K562 (cell line): Measurements from ENCODE around the gene GXYLT2. TPM values are rescaled to one million over a fixed set of nuclear protein-coding genes. Genes with fewer than 3 reads are reported as not detected.

Experiments
- HCFC1 ChIP-seq: IDR thresholded peaks from 2 replicates; pipeline ENCODE4 v1.6.1; 2012; ENCODE audit warnings: low read depth, low read length, improper control_type of control experiment
- POLR2G ChIP-seq: fragments of 200-400 bp; formaldehyde crosslinking; IDR thresholded peaks from 2 replicates; pipeline ENCODE4 v1.6.1; 2017; ENCODE audit warnings: low read depth, mild to moderate bottlenecking, antibody characterized with exemption, low read length, moderate library complexity
- RBBP5 ChIP-seq: fragments of 200-600 bp; sonication (generic); IDR thresholded peaks from 2 replicates; pipeline ENCODE4 v1.6.1; 2012; ENCODE audit warnings: borderline replicate concordance, mild to moderate bottlenecking, low read length, control low read depth, inconsistent platforms; ENCODE audit not compliant: insufficient read depth, poor library complexity, severe bottlenecking
- SIN3B ChIP-seq: fragments of 450-650 bp; IDR thresholded peaks from 2 replicates; pipeline ENCODE4 v1.6.1; 2017; ENCODE audit warnings: low read depth, mild to moderate bottlenecking, moderate library complexity
- TAF9B ChIP-seq: fragments of 450-650 bp; IDR thresholded peaks from 2 replicates; pipeline ENCODE4 v1.6.1; 2018; ENCODE audit warnings: mild to moderate bottlenecking; ENCODE audit not compliant: partially characterized antibody
- polyA plus RNA-seq, 8 experiments: library from polyadenylated mRNA; depleted of rRNA in 4 of 8; stranded (reverse) in 5 of 8; unstranded in 3 of 8; fragments of >200 nt; fragmentation: Nextera tagmentation in 2 of 8; fragmentation: Illumina TruSeq in 1 of 8; extraction: Ambion mirVana in 2 of 8; extraction: Trizol in 1 of 8; gene quantifications; 2 replicates each; pipeline versions ENCODE4 v1.2.1 to v1.2.3, GENCODE V29; 2011 to 2014; ENCODE audit warnings: inconsistent platforms in 1 of 8, missing spikeins in 1 of 8
- total RNA-seq, 7 experiments: library from RNA; depleted of rRNA in 6 of 7; stranded (reverse); fragments of >200 nt in 6 of 7; fragmentation: Illumina TruSeq in 2 of 7; extraction: Trizol in 2 of 7; gene quantifications; 2 replicates each; pipeline versions ENCODE4 v1.2.1 to v1.2.3, GENCODE V29; 2011 to 2021; ENCODE audit warnings: low replicate concordance in 1 of 7
- TF ChIP-seq, protein P1 (sequence below): fragments of 450-650 bp; IDR thresholded peaks from 2 replicates; pipeline ENCODE4 v1.6.1; 2017; ENCODE audit warnings: antibody characterized with exemption
- TF ChIP-seq, protein P2 (sequence below): fragments of 450-650 bp; IDR thresholded peaks from 2 replicates; pipeline ENCODE4 v1.6.1; 2016; ENCODE audit warnings: mild to moderate bottlenecking, moderate library complexity
- TF ChIP-seq, protein P3 (sequence below), 2 experiments: fragments of 450-650 bp; conservative IDR thresholded peaks; 2 replicates each; pipeline ENCODE4 v1.6.1; 2017; ENCODE audit warnings: mild to moderate bottlenecking in 2 of 2, moderate library complexity in 2 of 2

GXYLT2 gene
- total and polyA plus RNA-seq, 9 of the 15 experiments (the other 6 are each of a cell fraction or from before 2014, with no cell fraction given): 0.71 to 6.0 (median 3.3) TPM

DNA sequence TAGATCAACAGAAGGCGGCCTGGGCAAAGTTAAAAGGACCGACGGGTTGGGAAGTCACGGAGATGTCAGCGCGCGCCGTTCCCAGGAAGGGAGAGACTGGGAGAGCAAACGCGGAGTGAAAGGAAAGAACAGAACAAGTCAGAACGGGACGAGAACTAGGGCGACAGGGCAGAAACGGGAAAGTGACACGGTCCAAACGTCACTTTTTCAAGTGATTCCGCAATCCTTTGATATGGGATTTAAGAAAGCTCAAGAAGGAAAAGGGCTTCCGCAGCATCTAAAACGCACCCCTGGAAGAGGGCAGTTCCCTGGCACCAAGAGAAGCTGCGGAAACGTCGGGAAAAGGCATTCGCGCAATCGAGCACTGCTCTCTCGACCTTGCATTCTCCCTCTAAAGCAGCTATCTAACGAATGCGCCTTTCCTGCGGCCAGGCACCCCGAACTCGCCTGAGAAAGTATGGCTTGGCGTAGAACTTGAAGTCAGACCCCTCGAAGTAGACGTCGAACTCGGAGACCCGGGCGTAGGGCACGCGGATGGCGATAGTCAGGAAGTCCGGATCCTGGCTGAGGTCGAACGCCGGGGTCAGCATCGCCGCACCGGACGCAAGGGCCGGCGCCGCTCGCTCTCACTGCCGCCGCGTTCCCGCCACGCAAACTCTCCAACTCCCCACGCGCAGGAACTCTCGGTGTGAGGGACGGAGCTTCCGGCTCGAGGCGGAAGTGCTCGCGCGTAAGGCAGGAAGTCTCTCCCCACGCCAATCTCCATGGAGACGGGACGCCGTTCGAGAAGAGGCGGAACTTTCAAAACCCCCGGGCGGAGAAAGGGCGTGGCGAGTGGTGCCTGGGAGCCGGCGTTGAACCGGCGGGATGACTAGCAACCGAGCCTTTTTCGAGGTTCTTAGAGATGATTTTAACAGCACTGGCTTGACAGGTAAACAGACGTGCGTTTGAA lies 39.8 kb upstream of the GXYLT2 start, which contains the start of gene SHQ1 (continued):
- TF ChIP-seq HCFC1: peak; percentile 63
- TF ChIP-seq, protein P1, sequence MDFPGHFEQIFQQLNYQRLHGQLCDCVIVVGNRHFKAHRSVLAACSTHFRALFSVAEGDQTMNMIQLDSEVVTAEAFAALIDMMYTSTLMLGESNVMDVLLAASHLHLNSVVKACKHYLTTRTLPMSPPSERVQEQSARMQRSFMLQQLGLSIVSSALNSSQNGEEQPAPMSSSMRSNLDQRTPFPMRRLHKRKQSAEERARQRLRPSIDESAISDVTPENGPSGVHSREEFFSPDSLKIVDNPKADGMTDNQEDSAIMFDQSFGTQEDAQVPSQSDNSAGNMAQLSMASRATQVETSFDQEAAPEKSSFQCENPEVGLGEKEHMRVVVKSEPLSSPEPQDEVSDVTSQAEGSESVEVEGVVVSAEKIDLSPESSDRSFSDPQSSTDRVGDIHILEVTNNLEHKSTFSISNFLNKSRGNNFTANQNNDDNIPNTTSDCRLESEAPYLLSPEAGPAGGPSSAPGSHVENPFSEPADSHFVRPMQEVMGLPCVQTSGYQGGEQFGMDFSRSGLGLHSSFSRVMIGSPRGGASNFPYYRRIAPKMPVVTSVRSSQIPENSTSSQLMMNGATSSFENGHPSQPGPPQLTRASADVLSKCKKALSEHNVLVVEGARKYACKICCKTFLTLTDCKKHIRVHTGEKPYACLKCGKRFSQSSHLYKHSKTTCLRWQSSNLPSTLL: no peak
- TF ChIP-seq SIN3B: no peak
- TF ChIP-seq, protein P2, sequence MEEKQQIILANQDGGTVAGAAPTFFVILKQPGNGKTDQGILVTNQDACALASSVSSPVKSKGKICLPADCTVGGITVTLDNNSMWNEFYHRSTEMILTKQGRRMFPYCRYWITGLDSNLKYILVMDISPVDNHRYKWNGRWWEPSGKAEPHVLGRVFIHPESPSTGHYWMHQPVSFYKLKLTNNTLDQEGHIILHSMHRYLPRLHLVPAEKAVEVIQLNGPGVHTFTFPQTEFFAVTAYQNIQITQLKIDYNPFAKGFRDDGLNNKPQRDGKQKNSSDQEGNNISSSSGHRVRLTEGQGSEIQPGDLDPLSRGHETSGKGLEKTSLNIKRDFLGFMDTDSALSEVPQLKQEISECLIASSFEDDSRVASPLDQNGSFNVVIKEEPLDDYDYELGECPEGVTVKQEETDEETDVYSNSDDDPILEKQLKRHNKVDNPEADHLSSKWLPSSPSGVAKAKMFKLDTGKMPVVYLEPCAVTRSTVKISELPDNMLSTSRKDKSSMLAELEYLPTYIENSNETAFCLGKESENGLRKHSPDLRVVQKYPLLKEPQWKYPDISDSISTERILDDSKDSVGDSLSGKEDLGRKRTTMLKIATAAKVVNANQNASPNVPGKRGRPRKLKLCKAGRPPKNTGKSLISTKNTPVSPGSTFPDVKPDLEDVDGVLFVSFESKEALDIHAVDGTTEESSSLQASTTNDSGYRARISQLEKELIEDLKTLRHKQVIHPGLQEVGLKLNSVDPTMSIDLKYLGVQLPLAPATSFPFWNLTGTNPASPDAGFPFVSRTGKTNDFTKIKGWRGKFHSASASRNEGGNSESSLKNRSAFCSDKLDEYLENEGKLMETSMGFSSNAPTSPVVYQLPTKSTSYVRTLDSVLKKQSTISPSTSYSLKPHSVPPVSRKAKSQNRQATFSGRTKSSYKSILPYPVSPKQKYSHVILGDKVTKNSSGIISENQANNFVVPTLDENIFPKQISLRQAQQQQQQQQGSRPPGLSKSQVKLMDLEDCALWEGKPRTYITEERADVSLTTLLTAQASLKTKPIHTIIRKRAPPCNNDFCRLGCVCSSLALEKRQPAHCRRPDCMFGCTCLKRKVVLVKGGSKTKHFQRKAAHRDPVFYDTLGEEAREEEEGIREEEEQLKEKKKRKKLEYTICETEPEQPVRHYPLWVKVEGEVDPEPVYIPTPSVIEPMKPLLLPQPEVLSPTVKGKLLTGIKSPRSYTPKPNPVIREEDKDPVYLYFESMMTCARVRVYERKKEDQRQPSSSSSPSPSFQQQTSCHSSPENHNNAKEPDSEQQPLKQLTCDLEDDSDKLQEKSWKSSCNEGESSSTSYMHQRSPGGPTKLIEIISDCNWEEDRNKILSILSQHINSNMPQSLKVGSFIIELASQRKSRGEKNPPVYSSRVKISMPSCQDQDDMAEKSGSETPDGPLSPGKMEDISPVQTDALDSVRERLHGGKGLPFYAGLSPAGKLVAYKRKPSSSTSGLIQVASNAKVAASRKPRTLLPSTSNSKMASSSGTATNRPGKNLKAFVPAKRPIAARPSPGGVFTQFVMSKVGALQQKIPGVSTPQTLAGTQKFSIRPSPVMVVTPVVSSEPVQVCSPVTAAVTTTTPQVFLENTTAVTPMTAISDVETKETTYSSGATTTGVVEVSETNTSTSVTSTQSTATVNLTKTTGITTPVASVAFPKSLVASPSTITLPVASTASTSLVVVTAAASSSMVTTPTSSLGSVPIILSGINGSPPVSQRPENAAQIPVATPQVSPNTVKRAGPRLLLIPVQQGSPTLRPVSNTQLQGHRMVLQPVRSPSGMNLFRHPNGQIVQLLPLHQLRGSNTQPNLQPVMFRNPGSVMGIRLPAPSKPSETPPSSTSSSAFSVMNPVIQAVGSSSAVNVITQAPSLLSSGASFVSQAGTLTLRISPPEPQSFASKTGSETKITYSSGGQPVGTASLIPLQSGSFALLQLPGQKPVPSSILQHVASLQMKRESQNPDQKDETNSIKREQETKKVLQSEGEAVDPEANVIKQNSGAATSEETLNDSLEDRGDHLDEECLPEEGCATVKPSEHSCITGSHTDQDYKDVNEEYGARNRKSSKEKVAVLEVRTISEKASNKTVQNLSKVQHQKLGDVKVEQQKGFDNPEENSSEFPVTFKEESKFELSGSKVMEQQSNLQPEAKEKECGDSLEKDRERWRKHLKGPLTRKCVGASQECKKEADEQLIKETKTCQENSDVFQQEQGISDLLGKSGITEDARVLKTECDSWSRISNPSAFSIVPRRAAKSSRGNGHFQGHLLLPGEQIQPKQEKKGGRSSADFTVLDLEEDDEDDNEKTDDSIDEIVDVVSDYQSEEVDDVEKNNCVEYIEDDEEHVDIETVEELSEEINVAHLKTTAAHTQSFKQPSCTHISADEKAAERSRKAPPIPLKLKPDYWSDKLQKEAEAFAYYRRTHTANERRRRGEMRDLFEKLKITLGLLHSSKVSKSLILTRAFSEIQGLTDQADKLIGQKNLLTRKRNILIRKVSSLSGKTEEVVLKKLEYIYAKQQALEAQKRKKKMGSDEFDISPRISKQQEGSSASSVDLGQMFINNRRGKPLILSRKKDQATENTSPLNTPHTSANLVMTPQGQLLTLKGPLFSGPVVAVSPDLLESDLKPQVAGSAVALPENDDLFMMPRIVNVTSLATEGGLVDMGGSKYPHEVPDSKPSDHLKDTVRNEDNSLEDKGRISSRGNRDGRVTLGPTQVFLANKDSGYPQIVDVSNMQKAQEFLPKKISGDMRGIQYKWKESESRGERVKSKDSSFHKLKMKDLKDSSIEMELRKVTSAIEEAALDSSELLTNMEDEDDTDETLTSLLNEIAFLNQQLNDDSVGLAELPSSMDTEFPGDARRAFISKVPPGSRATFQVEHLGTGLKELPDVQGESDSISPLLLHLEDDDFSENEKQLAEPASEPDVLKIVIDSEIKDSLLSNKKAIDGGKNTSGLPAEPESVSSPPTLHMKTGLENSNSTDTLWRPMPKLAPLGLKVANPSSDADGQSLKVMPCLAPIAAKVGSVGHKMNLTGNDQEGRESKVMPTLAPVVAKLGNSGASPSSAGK: peak; percentile 93
- TF ChIP-seq, protein P3, sequence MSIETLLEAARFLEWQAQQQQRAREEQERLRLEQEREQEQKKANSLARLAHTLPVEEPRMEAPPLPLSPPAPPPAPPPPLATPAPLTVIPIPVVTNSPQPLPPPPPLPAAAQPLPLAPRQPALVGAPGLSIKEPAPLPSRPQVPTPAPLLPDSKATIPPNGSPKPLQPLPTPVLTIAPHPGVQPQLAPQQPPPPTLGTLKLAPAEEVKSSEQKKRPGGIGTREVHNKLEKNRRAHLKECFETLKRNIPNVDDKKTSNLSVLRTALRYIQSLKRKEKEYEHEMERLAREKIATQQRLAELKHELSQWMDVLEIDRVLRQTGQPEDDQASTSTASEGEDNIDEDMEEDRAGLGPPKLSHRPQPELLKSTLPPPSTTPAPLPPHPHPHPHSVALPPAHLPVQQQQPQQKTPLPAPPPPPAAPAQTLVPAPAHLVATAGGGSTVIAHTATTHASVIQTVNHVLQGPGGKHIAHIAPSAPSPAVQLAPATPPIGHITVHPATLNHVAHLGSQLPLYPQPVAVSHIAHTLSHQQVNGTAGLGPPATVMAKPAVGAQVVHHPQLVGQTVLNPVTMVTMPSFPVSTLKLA (conservative IDR thresholded peaks at IDR 0.05): peak; percentile 88 to 93
- peak; percentile 86 for TF ChIP-seq POLR2G
- TF ChIP-seq RBBP5: peak; percentile 92
- TF ChIP-seq TAF9B: no peak
